ENCODE measurements around the gene ZNF785. TPM values are rescaled to one million over a fixed set of nuclear protein-coding genes. Genes with fewer than 3 reads are reported as not detected.

Gene ZNF785
- total RNA-seq, 4 donors from 2014 or later: 2.7 to 10.9 (median 5.6) TPM

DNA sequence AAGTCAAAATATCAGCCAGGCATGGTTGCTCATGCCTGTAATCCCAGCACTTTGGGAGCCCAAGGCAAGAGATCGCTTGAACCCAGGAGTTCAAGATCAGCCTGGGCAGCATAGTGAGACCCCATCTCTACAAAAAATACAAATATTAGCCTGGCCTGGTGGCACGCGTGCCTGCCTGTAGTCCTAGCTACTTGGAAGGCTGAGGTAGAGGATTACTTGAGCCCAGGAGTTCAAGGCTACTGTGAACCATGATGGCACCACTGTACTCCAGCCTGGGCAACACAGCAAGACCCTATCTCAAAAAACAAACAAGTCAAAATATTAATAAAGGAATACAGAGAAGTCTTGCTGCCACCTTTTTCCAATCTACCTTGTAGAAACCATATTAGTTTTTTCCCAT is 20.5 kb upstream of the ZNF785 start:
- DNase-seq: no peak
- no peak overlapping the region for H3K27ac ChIP-seq
- H3K4me3 ChIP-seq: no peak overlapping the region
- no peaks in the 10 kb centered on the region for H3K27me3 ChIP-seq
- WGBS, 2 donors: 96 to 97% methylated on average over 3 of the region's 3 CpGs
- peaks cover 0 to 61% (median 19%) of the 10 kb centered on the region in 3 donors for H3K36me3 ChIP-seq
- TF ChIP-seq CTCF (IDR thresholded peaks at IDR 0.05) (no peak), POLR2A (IDR thresholded peaks at IDR 0.05) (no peak)
- intact Hi-C loops (cut with DNase I): no loop called here
- no peaks in the 10 kb centered on the region for H3K9me3 ChIP-seq
- H3K4me1 ChIP-seq: peaks cover 4 to 30% (median 8%) of the 10 kb centered on the region in 3 donors

- no peak for DNase-seq
- H3K36me3 ChIP-seq: peaks cover 0 to 61% (median 19%) of the 10 kb centered on the region in 3 donors
Observed at GRCh38 chr16:30605158-30605557, 19.7 kb upstream of the ZNF785 start.

GRCh38 chr16:30604316-30604947 is 18.9 kb upstream of the ZNF785 start:
- no peak overlapping the region for H3K27ac ChIP-seq
- no peaks in the 10 kb centered on the region for H3K27me3 ChIP-seq
- no peak for DNase-seq
- peaks cover 0 to 20% (median 7%) of the 10 kb centered on the region in 3 donors for H3K4me1 ChIP-seq
- TF ChIP-seq CTCF (IDR thresholded peaks at IDR 0.05) (no peak), POLR2A (IDR thresholded peaks at IDR 0.05) (no peak)
- no peak overlapping the region for H3K4me3 ChIP-seq
- WGBS, 2 donors: 93% methylated on average over 26 of the region's 49 CpGs; no CpG with 5 or more reads in 1 of the 2 donors
- intact Hi-C loops (cut with DNase I): no loop called here
- H3K9me3 ChIP-seq: no peaks in the 10 kb centered on the region
- peaks cover 0 to 61% (median 19%) of the 10 kb centered on the region in 3 donors for H3K36me3 ChIP-seq

More at GRCh38 chr16:30605158-30605557, 19.7 kb upstream of the ZNF785 start:
- TF ChIP-seq CTCF (IDR thresholded peaks at IDR 0.05) (no peak), POLR2A (IDR thresholded peaks at IDR 0.05) (no peak)
- Histone ChIP-seq H3K9me3 (no peaks in the 10 kb centered on the region), H3K4me1 (peaks cover 0 to 23% (median 8%) of the 10 kb centered on the region in 3 donors), H3K27ac (no peak overlapping the region), H3K27me3 (no peaks in the 10 kb centered on the region), H3K4me3 (no peak overlapping the region)
- intact Hi-C loops (cut with DNase I): no loop called here
- 76 to 85% methylated on average over 7 to 14 of the region's 15 CpGs for WGBS, 2 donors

DNA sequence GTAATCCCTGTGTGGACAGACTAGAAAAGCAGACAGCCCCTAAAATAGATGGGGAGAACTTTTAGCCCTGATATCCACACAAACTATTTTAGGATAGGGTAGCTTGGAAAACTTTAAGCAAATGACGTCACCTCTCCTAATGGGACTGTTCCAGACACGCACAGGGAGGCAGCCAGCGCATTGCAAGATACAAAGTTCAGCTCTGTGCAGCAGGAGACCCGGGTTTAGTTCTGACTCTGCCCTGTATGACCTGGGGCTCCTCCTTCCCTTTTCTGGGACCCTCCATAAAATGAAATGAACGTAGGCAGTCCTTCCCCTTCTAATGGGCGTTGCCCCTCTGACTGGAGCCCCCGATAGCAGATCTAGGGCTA is 18.4 kb upstream of the ZNF785 start:
- DNase-seq: no peak
- Histone ChIP-seq H3K4me3 (no peak overlapping the region), H3K4me1 (peaks cover 0 to 15% (median 2%) of the 10 kb centered on the region in 3 donors), H3K9me3 (no peaks in the 10 kb centered on the region), H3K36me3 (peaks cover 0 to 61% (median 19%) of the 10 kb centered on the region in 3 donors), H3K27ac (no peak overlapping the region), H3K27me3 (no peaks in the 10 kb centered on the region)
- intact Hi-C loops (cut with DNase I): no loop called here
- 78 to 81% methylated on average over 4 to 5 of the region's 7 CpGs for WGBS, 2 donors
- TF ChIP-seq POLR2A (IDR thresholded peaks at IDR 0.05): no peak
- TF ChIP-seq CTCF (IDR thresholded peaks at IDR 0.05): no peak

DNA sequence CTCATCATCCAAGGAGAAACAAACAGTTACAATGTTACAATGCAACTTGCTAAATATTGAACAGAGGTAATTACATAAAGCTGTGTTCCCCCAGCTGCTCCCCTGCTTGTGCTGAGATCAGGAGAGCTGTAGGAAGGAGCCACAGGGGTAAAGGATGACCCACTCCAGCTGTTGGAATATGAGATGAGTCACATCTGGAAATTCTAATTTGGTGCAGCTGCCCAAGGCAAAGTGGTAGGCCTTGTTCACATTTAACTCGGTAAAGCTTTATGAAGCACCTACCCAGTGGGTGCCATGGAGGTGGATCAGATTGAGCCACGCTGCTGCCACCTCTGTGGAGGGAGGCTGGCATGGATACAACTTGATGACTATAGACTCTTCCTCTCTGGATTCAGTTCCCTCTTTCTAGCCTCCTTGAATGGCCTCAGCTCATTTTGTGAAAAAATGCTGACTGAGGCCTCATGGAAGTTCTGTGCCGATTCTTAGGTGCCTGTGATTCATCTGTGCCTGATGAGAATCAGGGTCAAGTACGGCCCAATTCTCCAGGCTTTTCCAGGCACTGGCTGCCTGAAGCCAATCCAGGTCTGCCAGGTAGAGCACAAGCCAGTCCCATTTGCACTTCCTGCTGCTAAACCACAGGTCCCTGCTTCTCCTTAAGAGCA is 17.2 kb upstream of the ZNF785 start:
- DNase-seq: no peak
- peak overlapping the region in 1 of 4 donors; percentile 23 for H3K27ac ChIP-seq

More for the DNA sequence above, 17.2 kb upstream of the ZNF785 start:
- Histone ChIP-seq H3K9me3 (no peaks in the 10 kb centered on the region), H3K4me3 (no peak overlapping the region), H3K27me3 (no peaks in the 10 kb centered on the region), H3K4me1 (peaks cover 0 to 6% (median 0%) of the 10 kb centered on the region in 3 donors), H3K36me3 (peaks cover 0 to 54% (median 19%) of the 10 kb centered on the region in 3 donors)
- intact Hi-C loops (cut with DNase I): no loop called here
- TF ChIP-seq POLR2A (IDR thresholded peaks at IDR 0.05) (no peak), CTCF (IDR thresholded peaks at IDR 0.05) (no peak)
- WGBS, 2 donors: 43 to 51% methylated on average over 3 to 4 of the region's 4 CpGs
